Skeletal muscle cell (primary cell): ENCODE measurements around the gene SGSH.

ENCODE experiments used
- DNase-seq: peaks from one replicate; pipeline ENCODE4 v3.0.0-alpha.2; 2010; ENCODE audit warnings: low read depth
- H3K4me3 ChIP-seq: 2 replicates; pipeline ENCODE4 v1.5.1; 2011; ENCODE audit warnings: low read depth, mild to moderate bottlenecking, control low read depth, low read length, moderate library complexity

The SGSH gene

GRCh38 chr17:80169107-80169506 is 51.0 kb downstream of the SGSH start:
- no peak overlapping the region for H3K4me3 ChIP-seq

GRCh38 chr17:80168371-80168770 is 51.8 kb downstream of the SGSH start:
- no peak for DNase-seq

More at GRCh38 chr17:80169107-80169506, 51.0 kb downstream of the SGSH start:
- DNase-seq, result no peak

GRCh38 chr17:80166446-80166845 is 53.7 kb downstream of the SGSH start:
- no peak for DNase-seq
- no peak overlapping the region for H3K4me3 ChIP-seq

More at GRCh38 chr17:80168371-80168770, 51.8 kb downstream of the SGSH start:
- H3K4me3 ChIP-seq, result no peak overlapping the region

GRCh38 chr17:80164185-80164584 is 55.9 kb downstream of the SGSH start:
- no peak for DNase-seq
- no peak overlapping the region for H3K4me3 ChIP-seq

GRCh38 chr17:80163336-80163735 is 56.8 kb downstream of the SGSH start:
- H3K4me3 ChIP-seq, result no peak overlapping the region
- no peak for DNase-seq

GRCh38 chr17:80160536-80160935 is 59.6 kb downstream of the SGSH start:
- DNase-seq, result no peak
- H3K4me3 ChIP-seq, result no peak overlapping the region
